GM19452 (cell line): Measurements from ENCODE around the gene SFI1.

Experiments
- ATAC-seq: cut with Tn5 transposase; IDR thresholded peaks from one replicate; pipeline ENCODE4 v1.9.1; 2021; ENCODE audit not compliant: unreplicated experiment

SFI1 gene

DNA sequence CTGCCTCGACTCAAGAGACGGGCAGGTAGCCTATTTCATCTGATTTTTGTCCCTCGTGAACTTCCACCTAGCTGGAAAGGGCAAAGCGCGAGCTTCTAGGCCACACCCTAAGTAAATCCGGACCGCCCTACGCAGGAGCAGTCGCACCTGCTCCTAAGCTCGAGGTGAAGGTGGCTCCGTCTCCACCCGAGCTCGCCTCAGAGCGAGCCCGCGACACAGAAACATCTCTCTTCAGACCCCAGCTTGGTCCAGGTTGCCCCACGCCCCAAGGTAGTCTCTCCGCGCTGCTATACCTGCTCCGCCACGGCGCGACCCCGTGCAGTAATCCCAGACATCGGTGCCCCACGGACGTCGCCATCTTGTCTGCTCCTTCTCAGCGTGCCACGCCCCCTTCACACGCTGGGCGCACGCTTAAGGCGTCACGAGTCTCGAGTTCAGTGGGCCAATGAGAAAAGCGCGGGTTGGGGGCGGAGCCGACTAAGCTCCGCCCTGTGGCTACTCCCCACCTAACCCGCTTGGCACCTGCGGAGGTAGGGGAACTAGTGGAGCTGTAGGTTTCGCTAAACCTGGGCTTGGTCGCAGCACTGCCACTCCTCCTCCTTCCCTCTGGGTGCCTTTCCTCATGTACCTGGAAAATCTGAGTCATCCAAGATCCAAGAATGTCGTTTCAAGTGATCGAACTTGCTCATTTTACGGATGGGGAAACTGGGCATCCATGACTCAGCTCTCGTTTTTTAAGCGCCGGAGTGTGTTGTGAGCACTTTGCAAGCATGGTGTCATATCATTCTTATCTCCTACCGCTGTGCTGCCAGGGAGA, 165.7 kb downstream of the SFI1 start, which contains the start of gene PISD:
TSS of gene PISD (minus strand) at position 365 of the 817 bp plus-strand sequence. CDS start at position 358, 7 bp downstream.
- ATAC-seq: peak; percentile 81

GRCh38 chr22:31662668-31663037, 166.3 kb downstream of the SFI1 start:
- ATAC-seq: no peak
